Kidney epithelial cell (primary cell): ENCODE measurements around the gene PCDHGA5. TPM values are rescaled to one million over a fixed set of nuclear protein-coding genes. Genes with fewer than 3 reads are reported as not detected.
"Not testable (repeated sequence)": the region's sequence is repeated elsewhere in the genome, so short reads cannot be mapped to it uniquely, and the experiment has no call there.

Source experiments
- DNase-seq: peaks from one replicate; pipeline ENCODE4 v3.0.0-alpha.2; 2010; ENCODE audit warnings: low read depth
- H3K27me3 ChIP-seq: 2 replicates; pipeline ENCODE4 v1.6.0; 2011; ENCODE audit warnings: low read length; ENCODE audit not compliant: control insufficient read depth, insufficient read depth
- H3K36me3 ChIP-seq: 2 replicates; pipeline ENCODE4 v1.5.1; 2011; ENCODE audit warnings: low read length; ENCODE audit not compliant: control insufficient read depth, insufficient read depth
- H3K4me3 ChIP-seq: 2 replicates; pipeline ENCODE4 v1.5.1; 2011; ENCODE audit warnings: low read depth, mild to moderate bottlenecking, control low read depth, low read length
- total RNA-seq: library from RNA; depleted of rRNA; stranded (reverse); fragments of >200 nt; gene quantifications from 2 replicates; pipeline ENCODE4 v1.2.3, GENCODE V29; 2015
- TF ChIP-seq, protein P1 (sequence below): IDR thresholded peaks from 2 replicates; pipeline ENCODE4 v1.5.1; 2011; ENCODE audit warnings: mild to moderate bottlenecking, moderate library complexity, low read length, control low read depth, inconsistent platforms; ENCODE audit not compliant: insufficient read depth, poor library complexity, severe bottlenecking

Gene PCDHGA5
- total RNA-seq, 1 donor from 2014 or later = 0.58 TPM

DNA sequence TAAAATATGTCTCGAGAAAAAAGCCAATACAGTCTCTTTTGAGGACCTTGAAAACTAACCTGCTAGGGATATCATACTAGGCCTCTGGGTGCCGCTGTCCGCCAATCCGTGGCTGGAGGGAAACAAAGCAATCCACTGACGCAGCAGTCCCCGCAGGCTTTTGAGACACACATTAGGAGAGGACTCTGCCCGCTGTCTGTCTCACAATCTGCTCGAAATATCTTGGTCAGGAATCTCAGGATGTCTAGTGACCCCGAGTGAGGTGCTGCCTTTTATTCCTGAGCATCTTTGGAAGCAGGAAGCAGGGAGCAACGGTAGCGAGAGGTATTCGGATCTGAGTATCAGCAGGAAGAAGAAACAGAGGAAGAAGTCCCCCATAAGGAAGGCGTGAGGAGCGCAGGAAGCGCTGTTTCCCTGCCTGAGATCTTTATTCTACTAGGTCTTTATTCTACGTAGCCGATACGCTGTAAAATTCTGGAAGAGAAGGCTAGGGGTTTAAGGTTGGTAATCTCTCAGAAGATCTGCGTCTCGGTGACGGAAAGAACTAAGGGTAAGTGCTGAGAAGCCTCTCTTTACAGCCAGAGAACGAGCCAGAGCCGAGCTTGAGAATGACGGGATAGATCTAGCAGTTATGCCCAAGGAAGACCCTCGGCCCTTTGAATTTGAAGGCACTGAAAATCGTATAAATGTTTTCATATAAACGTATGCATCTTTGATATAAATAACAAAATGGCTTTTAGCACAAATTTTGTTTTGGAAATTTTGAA, 37.7 kb upstream of the PCDHGA5 start:
- TF ChIP-seq, protein P1, sequence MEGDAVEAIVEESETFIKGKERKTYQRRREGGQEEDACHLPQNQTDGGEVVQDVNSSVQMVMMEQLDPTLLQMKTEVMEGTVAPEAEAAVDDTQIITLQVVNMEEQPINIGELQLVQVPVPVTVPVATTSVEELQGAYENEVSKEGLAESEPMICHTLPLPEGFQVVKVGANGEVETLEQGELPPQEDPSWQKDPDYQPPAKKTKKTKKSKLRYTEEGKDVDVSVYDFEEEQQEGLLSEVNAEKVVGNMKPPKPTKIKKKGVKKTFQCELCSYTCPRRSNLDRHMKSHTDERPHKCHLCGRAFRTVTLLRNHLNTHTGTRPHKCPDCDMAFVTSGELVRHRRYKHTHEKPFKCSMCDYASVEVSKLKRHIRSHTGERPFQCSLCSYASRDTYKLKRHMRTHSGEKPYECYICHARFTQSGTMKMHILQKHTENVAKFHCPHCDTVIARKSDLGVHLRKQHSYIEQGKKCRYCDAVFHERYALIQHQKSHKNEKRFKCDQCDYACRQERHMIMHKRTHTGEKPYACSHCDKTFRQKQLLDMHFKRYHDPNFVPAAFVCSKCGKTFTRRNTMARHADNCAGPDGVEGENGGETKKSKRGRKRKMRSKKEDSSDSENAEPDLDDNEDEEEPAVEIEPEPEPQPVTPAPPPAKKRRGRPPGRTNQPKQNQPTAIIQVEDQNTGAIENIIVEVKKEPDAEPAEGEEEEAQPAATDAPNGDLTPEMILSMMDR = peak; percentile 63
- DNase-seq = no peak
- H3K27me3 ChIP-seq = no peaks in the 10 kb centered on the region

DNA sequence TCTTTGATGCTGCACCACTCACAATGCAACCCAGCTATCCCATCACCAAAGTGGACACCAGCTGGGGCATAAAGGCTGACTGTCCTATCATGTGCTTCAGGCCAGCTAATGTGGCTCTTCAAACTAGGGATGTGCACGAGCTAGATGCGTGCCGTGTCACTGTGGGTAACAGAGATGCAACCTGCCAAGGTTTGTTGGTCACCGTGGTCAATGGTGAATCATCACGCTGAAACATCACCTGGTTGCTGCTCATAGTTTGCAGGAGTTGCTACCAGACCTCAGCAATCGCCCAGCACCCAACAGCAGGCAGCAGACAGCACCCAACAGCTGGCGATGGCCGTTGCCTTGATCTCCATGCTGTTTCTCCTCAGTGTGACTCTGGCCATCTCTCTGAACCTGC, 35.7 kb upstream of the PCDHGA5 start:
- H3K27me3 ChIP-seq = peaks cover 5% of the 10 kb centered on the region
- no peak overlapping the region for H3K4me3 ChIP-seq
- no peaks in the 10 kb centered on the region for H3K36me3 ChIP-seq
- DNase-seq = no peak
- TF ChIP-seq, protein P1 = no peak

More for the DNA sequence above, 37.7 kb upstream of the PCDHGA5 start:
- Histone ChIP-seq H3K36me3 (no peaks in the 10 kb centered on the region), H3K4me3 (peak overlapping the region; percentile 24)

DNA sequence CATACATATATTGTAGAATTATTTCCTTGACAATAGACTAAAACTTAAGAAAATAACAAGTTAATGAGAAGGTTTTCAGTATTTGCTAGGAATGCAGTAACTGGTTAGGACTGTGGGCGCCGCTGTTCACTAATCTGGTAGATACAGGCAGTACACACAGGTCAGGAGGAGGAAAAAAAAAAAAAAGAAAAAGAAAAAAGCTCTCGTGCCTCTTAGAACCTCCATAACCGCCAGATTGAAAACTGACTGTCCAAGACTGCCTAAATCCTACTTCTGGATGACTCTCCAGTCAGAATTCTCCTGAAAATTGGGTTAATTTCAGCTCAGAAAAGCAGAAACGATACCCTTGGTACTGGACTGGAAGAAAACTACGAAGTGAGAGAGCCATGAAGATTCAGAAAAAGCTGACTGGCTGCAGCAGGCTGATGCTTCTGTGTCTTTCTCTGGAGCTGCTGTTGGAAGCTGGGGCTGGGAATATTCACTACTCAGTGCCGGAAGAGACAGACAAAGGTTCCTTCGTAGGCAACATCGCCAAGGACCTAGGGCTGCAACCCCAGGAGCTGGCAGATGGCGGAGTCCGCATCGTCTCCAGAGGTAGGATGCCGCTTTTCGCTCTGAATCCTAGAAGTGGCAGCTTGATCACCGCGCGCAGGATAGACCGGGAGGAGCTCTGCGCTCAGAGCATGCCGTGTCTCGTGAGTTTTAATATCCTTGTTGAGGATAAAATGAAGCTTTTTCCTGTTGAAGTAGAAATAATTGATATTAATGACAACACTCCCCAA, 33.5 kb upstream of the PCDHGA5 start, which contains the start of gene PCDHGA1:
PCDHGA1 (plus strand) TSS at position 216 of the 782 bp plus-strand sequence.
- no peak for DNase-seq
- H3K27me3 ChIP-seq = peaks cover 7% of the 10 kb centered on the region
- no peaks in the 10 kb centered on the region for H3K36me3 ChIP-seq
- no peak within 1 kb of the TSS for H3K4me3 ChIP-seq
- TF ChIP-seq, protein P1 = peak; percentile 27

DNA sequence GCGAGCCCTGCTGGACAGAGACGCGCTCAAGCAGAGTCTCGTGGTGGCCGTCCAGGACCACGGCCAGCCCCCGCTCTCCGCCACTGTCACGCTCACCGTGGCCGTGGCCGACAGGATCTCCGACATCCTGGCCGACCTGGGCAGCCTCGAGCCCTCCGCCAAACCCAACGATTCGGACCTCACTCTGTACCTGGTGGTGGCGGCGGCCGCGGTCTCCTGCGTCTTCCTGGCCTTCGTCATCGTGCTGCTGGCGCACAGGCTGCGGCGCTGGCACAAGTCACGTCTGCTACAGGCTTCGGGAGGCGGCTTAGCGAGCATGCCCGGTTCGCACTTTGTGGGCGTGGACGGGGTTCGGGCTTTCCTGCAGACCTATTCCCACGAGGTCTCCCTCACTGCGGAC, 31.4 kb upstream of the PCDHGA5 start:
- not testable (repeated sequence) for H3K27me3 ChIP-seq, DNase-seq, H3K4me3 ChIP-seq, H3K36me3 ChIP-seq

DNA sequence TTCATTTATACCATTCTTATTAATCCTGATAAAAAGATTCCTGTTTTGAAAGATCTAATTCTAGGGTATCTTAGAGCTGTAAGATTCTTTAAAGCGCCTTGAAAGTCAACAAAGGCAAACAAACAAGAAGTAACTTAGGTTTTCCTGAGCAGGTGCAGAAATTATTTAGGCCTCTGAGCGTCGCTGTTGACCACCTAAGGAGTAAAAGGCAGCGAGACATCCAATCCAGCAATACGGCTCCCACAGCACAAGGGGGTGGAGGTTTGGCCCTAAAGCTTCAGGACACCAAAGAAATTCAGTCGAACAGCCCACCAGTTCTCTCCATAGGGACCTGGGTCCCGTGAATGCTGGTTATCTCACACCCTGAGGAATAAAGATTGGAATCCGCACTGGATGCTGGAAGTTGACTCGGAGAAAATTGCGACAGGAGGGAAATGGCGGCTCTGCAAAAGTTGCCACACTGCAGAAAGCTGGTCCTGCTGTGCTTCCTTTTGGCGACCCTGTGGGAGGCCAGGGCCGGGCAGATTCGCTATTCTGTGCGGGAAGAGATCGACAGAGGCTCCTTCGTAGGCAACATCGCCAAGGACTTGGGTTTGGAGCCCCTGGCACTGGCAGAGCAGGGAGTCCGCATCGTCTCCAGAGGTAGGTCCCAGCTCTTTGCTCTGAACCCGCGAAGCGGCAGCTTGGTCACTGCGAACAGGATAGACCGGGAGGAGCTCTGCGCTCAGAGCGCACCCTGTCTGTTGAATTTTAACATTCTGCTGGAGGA, 25.2 kb upstream of the PCDHGA5 start, which contains the start of gene PCDHGA2:
PCDHGA2 (plus strand) TSS at position 223 of the 769 bp plus-strand sequence.
- Histone ChIP-seq H3K36me3 (no peaks in the 10 kb centered on the region), H3K27me3 (peaks cover 16% of the 10 kb centered on the region), H3K4me3 (peak within 1 kb of the TSS; percentile 24)
- TF ChIP-seq, protein P1 = peak; percentile 51
- no peak for DNase-seq

DNA sequence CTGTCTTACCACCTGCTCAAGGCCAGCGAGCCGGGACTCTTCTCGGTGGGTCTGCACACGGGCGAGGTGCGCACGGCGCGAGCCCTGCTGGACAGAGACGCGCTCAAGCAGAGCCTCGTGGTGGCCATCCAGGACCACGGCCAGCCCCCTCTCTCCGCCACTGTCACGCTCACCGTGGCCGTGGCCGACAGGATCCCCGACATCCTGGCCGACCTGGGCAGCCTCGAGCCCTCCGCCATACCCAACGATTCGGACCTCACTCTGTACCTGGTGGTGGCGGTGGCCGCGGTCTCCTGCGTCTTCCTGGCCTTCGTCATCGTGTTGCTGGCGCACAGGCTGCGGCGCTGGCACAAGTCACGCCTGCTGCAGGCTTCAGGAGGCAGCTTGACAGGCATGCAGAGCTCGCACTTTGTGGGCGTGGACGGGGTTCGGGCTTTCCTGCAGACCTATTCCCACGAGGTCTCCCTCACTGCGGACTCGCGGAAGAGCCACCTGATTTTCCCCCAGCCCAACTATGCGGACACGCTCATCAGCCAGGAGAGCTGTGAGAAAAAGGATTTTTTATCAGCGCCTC, 23.1 kb upstream of the PCDHGA5 start:
- not testable (repeated sequence) for DNase-seq, H3K4me3 ChIP-seq, H3K36me3 ChIP-seq
- H3K27me3 ChIP-seq = peaks cover 18% of the 10 kb centered on the region
